HCT116 (cell line): ENCODE results near the gene AMZ1.

Experiments used
- EZH2 ChIP-seq: fragments of 200-600 bp; sonication (generic); IDR thresholded peaks from 2 replicates; pipeline ENCODE4 v1.6.1; 2017; ENCODE audit warnings: antibody characterized with exemption, mixed run types
- EZH2phosphoT487 ChIP-seq: fragments of 200-600 bp; IDR thresholded peaks from 2 replicates; pipeline ENCODE4 v1.6.1; 2018; ENCODE audit warnings: antibody characterized with exemption, borderline replicate concordance
- POLR2A ChIP-seq: IDR thresholded peaks from 2 replicates; pipeline ENCODE4 v1.7.0; 2011; ENCODE audit warnings: borderline replicate concordance; ENCODE audit not compliant: insufficient read depth, insufficient read length; ENCODE audit errors: extremely low read depth
- POLR2AphosphoS5 ChIP-seq: IDR thresholded peaks from 2 replicates; pipeline ENCODE4 v1.6.1; 2011; ENCODE audit warnings: mild to moderate bottlenecking, low read depth, low read length, moderate library complexity
- SIN3A ChIP-seq: IDR thresholded peaks from 2 replicates; pipeline ENCODE4 v1.6.1; 2012; ENCODE audit warnings: low read depth
- YY1 ChIP-seq: IDR thresholded peaks from 2 replicates; pipeline ENCODE4 v1.6.1; 2011; ENCODE audit warnings: low read length, low read depth, moderate library complexity, mild to moderate bottlenecking; ENCODE audit not compliant: insufficient replicate concordance; ENCODE audit errors: extremely low read depth
- TF ChIP-seq, protein P1 (sequence below): IDR thresholded peaks from 2 replicates; pipeline ENCODE4 v1.6.1; 2012
- TF ChIP-seq, protein P2 (sequence below), 3 experiments: fragments of 200-600 bp in 1 of 3; sonication (generic) in 1 of 3; IDR thresholded peaks in 2 of 3; conservative IDR thresholded peaks in 1 of 3; 2 replicates each; pipeline ENCODE4 v1.5.1; 2012 to 2017; ENCODE audit warnings: low read depth in 2 of 3, low read length in 2 of 3, antibody characterized with exemption in 1 of 3, borderline replicate concordance in 1 of 3, control low read depth in 1 of 3, mild to moderate bottlenecking in 1 of 3, mixed read lengths in 1 of 3, mixed run types in 1 of 3, moderate library complexity in 1 of 3; ENCODE audit not compliant: insufficient read depth in 1 of 3
- TF ChIP-seq, protein P3 (sequence below): IDR thresholded peaks from 2 replicates; pipeline ENCODE4 v1.6.1; 2012; ENCODE audit warnings: low read depth

- TF ChIP-seq YY1: no peak
- TF ChIP-seq POLR2A: no peak
- no peak for TF ChIP-seq SIN3A
- no peak for TF ChIP-seq POLR2AphosphoS5
- no peak for TF ChIP-seq EZH2
- TF ChIP-seq, protein P1, sequence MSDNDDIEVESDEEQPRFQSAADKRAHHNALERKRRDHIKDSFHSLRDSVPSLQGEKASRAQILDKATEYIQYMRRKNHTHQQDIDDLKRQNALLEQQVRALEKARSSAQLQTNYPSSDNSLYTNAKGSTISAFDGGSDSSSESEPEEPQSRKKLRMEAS: no peak
- no peak for TF ChIP-seq EZH2phosphoT487
- TF ChIP-seq, protein P2, sequence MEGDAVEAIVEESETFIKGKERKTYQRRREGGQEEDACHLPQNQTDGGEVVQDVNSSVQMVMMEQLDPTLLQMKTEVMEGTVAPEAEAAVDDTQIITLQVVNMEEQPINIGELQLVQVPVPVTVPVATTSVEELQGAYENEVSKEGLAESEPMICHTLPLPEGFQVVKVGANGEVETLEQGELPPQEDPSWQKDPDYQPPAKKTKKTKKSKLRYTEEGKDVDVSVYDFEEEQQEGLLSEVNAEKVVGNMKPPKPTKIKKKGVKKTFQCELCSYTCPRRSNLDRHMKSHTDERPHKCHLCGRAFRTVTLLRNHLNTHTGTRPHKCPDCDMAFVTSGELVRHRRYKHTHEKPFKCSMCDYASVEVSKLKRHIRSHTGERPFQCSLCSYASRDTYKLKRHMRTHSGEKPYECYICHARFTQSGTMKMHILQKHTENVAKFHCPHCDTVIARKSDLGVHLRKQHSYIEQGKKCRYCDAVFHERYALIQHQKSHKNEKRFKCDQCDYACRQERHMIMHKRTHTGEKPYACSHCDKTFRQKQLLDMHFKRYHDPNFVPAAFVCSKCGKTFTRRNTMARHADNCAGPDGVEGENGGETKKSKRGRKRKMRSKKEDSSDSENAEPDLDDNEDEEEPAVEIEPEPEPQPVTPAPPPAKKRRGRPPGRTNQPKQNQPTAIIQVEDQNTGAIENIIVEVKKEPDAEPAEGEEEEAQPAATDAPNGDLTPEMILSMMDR (IDR thresholded peaks at IDR 0.05 in 2 of 3, conservative IDR thresholded peaks at IDR 0.05 in 1 of 3; ENCODE audit: borderline replicate concordance in 1 of 3, insufficient read depth in 1 of 3, low read depth in 2 of 3, low read length in 2 of 3): no peak
- TF ChIP-seq, protein P3, sequence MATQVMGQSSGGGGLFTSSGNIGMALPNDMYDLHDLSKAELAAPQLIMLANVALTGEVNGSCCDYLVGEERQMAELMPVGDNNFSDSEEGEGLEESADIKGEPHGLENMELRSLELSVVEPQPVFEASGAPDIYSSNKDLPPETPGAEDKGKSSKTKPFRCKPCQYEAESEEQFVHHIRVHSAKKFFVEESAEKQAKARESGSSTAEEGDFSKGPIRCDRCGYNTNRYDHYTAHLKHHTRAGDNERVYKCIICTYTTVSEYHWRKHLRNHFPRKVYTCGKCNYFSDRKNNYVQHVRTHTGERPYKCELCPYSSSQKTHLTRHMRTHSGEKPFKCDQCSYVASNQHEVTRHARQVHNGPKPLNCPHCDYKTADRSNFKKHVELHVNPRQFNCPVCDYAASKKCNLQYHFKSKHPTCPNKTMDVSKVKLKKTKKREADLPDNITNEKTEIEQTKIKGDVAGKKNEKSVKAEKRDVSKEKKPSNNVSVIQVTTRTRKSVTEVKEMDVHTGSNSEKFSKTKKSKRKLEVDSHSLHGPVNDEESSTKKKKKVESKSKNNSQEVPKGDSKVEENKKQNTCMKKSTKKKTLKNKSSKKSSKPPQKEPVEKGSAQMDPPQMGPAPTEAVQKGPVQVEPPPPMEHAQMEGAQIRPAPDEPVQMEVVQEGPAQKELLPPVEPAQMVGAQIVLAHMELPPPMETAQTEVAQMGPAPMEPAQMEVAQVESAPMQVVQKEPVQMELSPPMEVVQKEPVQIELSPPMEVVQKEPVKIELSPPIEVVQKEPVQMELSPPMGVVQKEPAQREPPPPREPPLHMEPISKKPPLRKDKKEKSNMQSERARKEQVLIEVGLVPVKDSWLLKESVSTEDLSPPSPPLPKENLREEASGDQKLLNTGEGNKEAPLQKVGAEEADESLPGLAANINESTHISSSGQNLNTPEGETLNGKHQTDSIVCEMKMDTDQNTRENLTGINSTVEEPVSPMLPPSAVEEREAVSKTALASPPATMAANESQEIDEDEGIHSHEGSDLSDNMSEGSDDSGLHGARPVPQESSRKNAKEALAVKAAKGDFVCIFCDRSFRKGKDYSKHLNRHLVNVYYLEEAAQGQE: no peak
Observed at GRCh38 chr7:2755531-2755930, 67.5 kb downstream of the AMZ1 start.
